Activated CD8-positive, alpha-beta memory T cell treated with anti-CD3 and anti-CD28 coated beads, Interleukin-2, amount 50 U/mL, for 4 hours (primary cell): Measurements from ENCODE around the gene DHRS7.
"Not testable (repeated sequence)": the region's sequence is repeated elsewhere in the genome, so short reads cannot be mapped to it uniquely, and the experiment has no call there.

Source experiments
- DNase-seq: peaks from one replicate; pipeline ENCODE4 v3.0.0-alpha.2; 2020

DHRS7 gene

DNA sequence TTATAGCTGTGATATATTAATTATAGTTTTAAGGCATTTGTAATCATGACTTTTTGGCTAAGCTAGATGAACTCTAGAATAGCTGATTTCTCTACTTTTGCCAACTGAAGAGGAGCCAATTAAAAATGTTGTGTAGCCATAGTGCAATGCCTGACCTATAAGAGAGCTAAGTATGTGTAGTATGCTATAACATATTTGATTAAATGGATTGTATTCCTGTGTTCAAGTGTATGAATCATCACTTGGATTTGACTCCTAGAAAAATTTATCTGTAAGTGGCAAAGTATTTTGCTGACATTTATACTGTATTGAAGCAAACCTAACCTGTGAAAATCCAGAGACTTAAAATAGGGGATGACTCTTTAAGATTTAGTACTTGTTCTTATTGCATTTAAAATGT lies 39.3 kb downstream of the DHRS7 start:
- no peak for DNase-seq

DNA sequence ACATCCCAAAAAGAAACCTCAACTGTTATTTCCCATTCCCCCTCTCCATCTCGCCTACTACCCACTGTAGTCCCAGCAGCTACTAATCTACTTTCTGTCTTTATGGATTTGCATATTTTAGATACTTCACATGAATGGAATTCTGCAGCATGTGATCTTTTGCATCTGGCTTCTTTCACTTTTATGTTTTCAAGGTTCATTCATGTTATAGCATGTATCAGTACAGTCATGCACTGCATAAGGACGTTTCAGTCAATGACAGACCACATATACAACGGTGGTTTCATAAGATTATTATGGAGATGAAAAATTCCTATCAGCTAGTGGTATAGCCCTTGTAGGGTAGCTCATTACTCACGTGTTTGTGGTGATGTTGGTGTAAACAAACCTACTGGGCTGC lies 49.0 kb downstream of the DHRS7 start:
- DNase-seq, result no peak

DNA sequence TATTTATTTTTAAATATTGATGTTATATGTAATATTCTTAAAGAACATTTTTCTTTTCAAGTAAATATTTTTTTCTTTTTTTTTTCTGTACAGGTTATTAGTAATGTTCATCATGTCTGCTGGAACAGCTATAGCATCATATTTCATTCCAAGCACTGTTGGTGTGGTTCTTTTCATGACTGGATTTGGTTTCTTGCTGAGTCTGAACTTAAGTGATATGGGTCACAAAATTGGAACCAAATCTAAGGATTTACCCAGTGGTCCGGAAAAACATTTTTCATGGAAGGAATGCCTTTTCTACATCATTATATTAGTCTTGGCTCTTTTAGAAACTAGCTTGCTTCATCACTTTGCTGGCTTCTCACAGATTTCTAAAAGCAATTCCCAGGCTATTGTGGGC lies 50.3 kb downstream of the DHRS7 start:
- DNase-seq, result no peak

DNA sequence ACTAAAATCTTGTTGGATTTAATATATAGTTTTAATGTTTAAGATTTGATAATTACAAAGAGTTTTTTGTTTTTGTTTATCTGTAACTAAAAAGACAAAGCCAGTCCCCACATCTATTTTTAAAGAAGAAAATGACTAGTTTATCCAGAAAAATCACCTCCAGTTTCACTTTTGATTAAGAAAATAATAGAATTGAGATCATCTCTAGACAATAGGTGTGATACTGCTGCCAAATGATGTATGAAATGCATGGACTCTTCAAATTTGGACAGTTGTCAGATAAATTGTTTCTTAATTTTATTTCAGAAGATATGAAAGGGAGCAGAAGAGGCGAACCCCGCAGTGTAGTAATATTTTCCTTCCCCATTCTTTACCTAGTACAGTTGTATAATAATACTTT lies 53.5 kb downstream of the DHRS7 start:
- DNase-seq, result no peak

DNA sequence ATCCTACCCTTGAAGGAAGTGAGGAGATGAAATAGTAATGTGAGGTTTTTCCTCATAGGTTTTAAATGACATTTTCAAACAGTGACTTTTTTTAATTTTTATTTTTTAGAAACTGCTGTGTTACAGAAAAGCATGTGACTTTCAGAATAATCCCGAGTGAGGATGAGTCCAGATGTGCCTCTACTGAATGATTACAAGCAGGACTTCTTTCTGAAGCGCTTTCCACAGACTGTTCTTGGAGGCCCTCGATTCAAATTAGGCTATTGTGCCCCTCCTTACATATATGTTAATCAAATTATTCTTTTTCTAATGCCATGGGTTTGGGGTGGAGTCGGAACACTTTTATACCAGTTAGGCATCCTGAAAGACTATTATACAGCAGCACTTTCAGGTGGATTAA lies 57.7 kb downstream of the DHRS7 start:
- DNase-seq, result no peak

DNA sequence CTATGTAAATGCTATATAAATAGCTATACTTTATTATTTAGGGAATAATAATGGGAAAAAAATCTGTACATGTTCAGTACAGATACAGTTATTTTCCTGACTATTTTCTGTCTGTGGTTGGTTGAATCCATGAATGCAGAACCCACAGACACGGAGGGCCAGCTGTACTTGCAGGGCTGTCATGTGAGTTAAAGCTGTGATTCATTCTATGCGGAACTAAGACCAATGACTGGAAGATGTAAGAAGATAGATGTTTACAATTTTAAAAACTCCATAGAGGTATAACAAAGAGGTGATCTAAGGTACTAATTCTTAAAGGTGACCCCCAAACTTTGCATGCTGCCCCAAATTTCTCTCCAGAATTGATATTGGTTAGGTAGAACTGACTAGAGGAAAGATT lies 58.9 kb downstream of the DHRS7 start:
- no peak for DNase-seq

DNA sequence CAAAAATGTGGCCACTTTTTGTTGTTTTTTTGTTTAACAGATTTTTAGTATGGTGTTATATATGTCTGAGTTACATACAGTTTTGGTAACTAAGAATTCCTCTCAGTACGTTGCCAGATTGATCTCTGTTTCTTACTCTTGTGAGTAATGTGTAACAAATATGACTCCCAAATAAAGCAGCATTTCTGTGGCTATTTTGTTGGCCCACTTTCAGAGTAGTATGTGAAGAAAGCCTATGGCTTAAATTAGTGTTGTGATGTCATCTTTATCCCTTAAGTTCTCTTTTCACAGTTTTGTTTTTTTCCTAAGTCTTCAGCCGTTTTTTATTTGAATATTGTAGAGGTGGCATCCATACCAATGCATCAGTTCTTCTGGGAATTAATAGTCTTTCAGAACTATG lies 62.8 kb downstream of the DHRS7 start:
- DNase-seq, result no peak

DNA sequence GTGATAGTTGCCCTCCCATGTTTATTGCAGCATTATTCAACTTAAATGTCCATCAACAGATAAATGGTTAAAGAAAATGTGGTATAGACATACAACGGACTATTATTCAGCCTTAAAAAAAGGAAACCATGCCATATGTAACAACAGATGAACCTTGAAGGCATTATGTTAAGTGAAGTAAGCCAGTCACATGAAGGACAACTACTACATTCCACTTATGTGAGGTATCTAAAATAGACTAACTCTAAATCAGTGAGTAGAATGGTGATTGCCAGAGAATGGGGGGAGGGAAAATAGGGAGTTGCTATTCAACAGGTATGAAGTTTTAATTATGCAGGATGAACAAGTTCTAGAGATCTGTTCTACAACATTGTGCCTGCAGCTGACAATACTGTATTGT lies 63.4 kb downstream of the DHRS7 start:
- DNase-seq, result no peak

DNA sequence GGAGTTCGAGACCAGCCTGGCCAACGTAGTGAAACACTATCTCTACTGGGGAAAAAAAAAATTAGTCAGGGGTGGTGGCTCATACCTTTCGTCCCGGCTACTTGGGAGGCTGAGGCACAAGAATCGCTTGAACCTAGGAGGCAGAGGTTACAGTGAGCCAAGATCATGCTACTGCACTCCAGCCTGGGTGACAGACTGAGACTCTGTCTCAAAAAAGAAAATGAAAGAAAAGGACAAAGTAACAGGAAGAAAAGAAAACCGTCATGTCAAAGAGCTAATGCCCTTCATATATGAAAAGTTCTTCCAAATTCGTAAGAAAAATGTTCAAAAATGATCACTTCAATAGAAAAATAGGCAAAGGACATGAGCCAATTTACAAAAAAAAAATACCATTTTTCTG lies 65.3 kb downstream of the DHRS7 start:
- DNase-seq, result not testable (repeated sequence)

DNA sequence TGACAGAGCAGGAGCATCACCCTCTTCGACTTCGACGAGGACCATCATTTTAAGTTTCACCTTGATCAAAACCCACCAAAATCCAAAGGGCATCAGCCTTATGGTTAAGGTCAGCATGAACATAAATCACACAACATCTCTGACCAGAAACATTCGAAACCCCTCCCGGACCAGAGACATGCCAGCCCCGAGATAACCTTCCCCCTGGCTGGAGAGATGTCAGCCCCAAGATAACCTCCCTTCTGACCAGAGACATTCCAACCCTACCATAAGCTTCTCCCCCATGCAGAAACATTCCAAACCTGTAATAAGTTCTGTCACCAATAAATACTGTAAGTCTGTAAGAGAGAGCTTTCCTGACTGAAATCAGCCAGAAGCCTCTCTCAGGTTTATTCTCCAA lies 67.2 kb downstream of the DHRS7 start:
- DNase-seq, result no peak

DNA sequence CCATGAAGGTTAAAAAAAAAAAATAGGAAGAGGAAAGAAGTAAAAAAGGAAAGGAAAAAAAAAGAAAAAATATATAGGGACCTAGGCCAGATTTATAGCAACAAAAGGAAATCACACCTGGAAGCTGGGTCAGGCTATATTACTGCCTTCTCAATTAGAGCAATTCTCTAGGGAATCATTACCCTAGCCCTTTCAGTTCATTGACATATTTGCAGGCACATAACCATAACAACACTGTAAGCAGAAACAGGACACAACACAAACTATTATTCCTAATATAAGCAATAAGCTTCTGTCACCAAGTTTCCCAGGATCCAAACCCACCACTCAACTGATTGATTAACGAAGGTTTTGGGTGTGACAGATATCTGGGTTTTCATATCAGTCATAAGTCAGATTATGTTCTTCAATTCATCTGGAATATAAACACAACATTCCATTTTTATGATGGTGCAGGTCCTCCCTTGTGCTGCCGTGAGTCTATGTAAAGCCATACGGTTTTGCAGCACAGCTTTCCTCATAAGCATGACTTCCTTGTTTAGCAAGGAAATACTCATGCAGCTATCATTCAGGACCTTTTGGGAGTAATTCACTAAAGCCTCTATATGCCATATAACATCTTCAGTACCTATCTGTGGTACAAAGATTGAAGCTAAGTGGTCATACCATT lies 69.3 kb downstream of the DHRS7 start:
- no peak for DNase-seq

DNA sequence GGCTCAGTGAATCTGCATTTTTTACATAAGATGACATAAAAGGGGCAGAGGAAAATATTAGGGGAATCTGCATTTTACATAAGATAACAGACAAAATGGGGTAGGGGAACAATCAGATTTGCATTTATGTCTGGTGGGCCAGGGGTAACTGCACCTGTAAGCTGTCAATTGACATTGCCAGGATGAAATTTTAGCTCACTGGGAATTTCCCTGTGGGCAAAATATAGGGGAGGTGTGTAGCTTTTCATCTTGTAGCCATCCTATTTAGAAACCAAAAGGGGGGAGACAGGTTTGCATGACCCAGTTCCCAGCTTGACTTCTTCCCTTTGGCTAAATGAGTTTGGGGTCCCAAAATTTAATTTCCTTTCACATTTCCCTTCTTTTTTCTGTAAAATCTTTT lies 70.0 kb downstream of the DHRS7 start:
- no peak for DNase-seq

DNA sequence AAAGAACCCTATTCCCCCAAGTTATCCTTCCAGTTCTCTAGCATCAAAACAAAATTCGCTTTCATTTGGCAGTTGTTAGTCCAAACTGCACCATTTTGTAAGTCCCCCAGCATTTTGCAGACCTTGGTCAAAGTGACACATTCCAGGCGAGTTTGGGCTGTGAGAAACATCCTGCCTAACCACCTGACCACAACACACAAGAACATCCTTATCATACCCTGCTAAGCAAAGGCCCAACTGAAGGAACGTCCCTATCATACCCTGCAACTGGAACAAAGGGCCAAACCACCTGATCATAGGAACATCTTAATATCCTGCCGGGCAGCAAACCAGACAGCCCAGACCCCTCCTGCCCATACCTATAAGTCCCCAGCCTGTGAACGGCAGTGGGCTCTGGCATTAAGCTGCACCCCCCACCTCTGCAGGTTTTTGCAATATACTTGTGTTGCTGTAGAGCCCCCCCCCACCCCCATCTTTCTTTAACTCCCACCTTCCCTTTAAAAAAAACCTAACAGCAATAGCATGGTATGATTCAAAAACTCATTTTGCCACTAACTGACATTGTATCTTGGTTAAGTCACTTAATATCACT lies 70.8 kb downstream of the DHRS7 start:
- no peak for DNase-seq
